CD8-positive, alpha-beta memory T cell (primary cell): Measurements from ENCODE around the gene TMEM255B. TPM values are rescaled to one million over a fixed set of nuclear protein-coding genes. Genes with fewer than 3 reads are reported as not detected.
"Not testable (repeated sequence)": the region's sequence is repeated elsewhere in the genome, so short reads cannot be mapped to it uniquely, and the experiment has no call there.

ENCODE experiments used
- CTCF ChIA-PET: fragments of 350-600 bp; sonication (Branson Sonifier 250); formaldehyde crosslinking; loops from one replicate; lab custom pipeline; 2021; ENCODE audit warnings: antibody characterized with exemption; lab: Charles Lee
- POLR2A ChIA-PET: fragments of 350-600 bp; sonication (Branson Sonifier 250); formaldehyde crosslinking; loops from one replicate; lab custom pipeline; 2021; ENCODE audit warnings: antibody characterized with exemption; lab: Charles Lee
- DNase-seq, 5 donors: peaks; one replicate each; pipeline versions ENCODE4 v3.0.0 to v3.0.0-alpha.2; 2020 to 2022; ENCODE audit warnings: mixed read lengths in 1 of 5
- H3K27ac ChIP-seq: one replicate; pipeline ENCODE4 v1.7.0; 2013; ENCODE audit warnings: low read depth, mild to moderate bottlenecking, low read length, moderate library complexity
- H3K27me3 ChIP-seq: 2 replicates; pipeline ENCODE4 v1.7.0; 2013; ENCODE audit warnings: low read length, mild to moderate bottlenecking; ENCODE audit not compliant: insufficient read depth, poor library complexity, severe bottlenecking
- H3K36me3 ChIP-seq: 2 replicates; pipeline ENCODE4 v1.7.0; 2013; ENCODE audit warnings: mild to moderate bottlenecking, low read length, moderate library complexity; ENCODE audit not compliant: insufficient read depth
- H3K4me1 ChIP-seq: 2 replicates; pipeline ENCODE4 v1.7.0; 2013; ENCODE audit warnings: mild to moderate bottlenecking, low read length, moderate library complexity; ENCODE audit not compliant: insufficient read depth
- H3K4me3 ChIP-seq: 2 replicates; pipeline ENCODE4 v1.7.0; 2013; ENCODE audit warnings: mild to moderate bottlenecking, low read length
- H3K9me3 ChIP-seq: 2 replicates; pipeline ENCODE4 v1.7.0; 2013; ENCODE audit warnings: mild to moderate bottlenecking, low read length
- H3K27ac Mint-ChIP-seq, 8 donors: one replicate each; pipeline ENCODE4 v1.8.0; 2020 to 2021; ENCODE audit warnings: mixed read lengths in 8 of 8, mild to moderate bottlenecking in 6 of 8, inconsistent platforms in 3 of 8, moderate library complexity in 3 of 8
- H3K27me3 Mint-ChIP-seq, 2 donors: one replicate each; pipeline ENCODE4 v1.8.0; 2020 to 2021; ENCODE audit warnings: mixed read lengths in 2 of 2, mild to moderate bottlenecking in 1 of 2, moderate library complexity in 1 of 2
- H3K36me3 Mint-ChIP-seq, 3 donors: one replicate each; pipeline ENCODE4 v1.8.0; 2020 to 2021; ENCODE audit warnings: mixed read lengths in 3 of 3, inconsistent platforms in 1 of 3, mild to moderate bottlenecking in 1 of 3
- H3K4me1 Mint-ChIP-seq, 3 donors: one replicate each; pipeline ENCODE4 v1.8.0; 2020 to 2021; ENCODE audit warnings: mixed read lengths in 3 of 3, inconsistent platforms in 1 of 3, mild to moderate bottlenecking in 1 of 3
- H3K4me3 Mint-ChIP-seq, 7 donors: one replicate each; pipeline ENCODE4 v1.8.0; 2020 to 2021; ENCODE audit warnings: mixed read lengths in 7 of 7, mild to moderate bottlenecking in 6 of 7, moderate library complexity in 4 of 7, inconsistent platforms in 2 of 7
- H3K9me3 Mint-ChIP-seq, 5 donors: one replicate each; pipeline ENCODE4 v1.8.0; 2020 to 2022; ENCODE audit warnings: mixed read lengths in 5 of 5, mild to moderate bottlenecking in 3 of 5, moderate library complexity in 2 of 5, inconsistent platforms in 1 of 5
- polyA plus RNA-seq: library from polyadenylated mRNA; unstranded; fragments of 300-500 nt; fragmentation: Illumina TruSeq; gene quantifications from one replicate; pipeline ENCODE4 v1.2.3, GENCODE V29; 2021
- total RNA-seq, 2 experiments: library from RNA; stranded (reverse); gene quantifications; one replicate each; pipeline ENCODE4 v1.2.3, GENCODE V29; 2021

The TMEM255B gene
- total and polyA plus RNA-seq, 3 experiments from 2014 or later: 0.57 to 0.69 TPM; not detected in 1

DNA sequence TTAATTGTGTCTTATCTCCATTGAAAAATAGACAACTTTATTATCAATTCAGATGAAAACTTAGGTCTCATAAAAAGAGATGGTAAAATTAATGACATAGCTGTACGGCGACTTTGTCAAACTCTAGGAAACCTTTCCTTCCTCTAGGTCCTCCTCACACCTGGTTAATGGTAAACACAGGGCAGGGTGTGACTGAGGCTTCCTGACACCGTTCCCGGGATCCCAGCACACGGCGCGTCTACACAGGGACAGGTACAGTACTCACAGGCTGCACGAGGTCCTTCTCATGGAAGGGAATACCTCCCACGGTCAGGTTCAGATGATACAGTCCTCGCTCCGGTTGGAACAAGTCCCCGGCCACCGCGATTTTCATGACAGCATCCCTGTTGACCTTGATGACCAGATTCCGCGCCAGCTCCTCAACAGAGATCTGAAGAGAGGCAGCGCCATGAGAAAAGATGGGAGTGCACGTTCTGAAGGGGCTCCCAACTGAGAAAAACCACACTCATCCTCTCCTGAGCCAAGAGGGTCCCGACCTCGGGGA lies 69.3 kb downstream of the TMEM255B start:
- Histone ChIP-seq H3K27ac (no peak overlapping the region), H3K27me3 (no peaks in the 10 kb centered on the region), H3K36me3 (no peaks in the 10 kb centered on the region), H3K9me3 (no peaks in the 10 kb centered on the region), H3K4me3 (no peak overlapping the region), H3K4me1 (no peaks in the 10 kb centered on the region)
- Mint-ChIP-seq H3K4me3 (no peak overlapping the region), H3K27me3 (no peaks in the 10 kb centered on the region), H3K9me3 (no peaks in the 10 kb centered on the region), H3K36me3 (peaks cover 0 to 3% (median 1%) of the 10 kb centered on the region in 3 donors), H3K4me1 (no peaks in the 10 kb centered on the region), H3K27ac (no peak overlapping the region)
- ChIA-PET CTCF (no interaction called here), POLR2A (no interaction called here)
- DNase-seq: no peak

DNA sequence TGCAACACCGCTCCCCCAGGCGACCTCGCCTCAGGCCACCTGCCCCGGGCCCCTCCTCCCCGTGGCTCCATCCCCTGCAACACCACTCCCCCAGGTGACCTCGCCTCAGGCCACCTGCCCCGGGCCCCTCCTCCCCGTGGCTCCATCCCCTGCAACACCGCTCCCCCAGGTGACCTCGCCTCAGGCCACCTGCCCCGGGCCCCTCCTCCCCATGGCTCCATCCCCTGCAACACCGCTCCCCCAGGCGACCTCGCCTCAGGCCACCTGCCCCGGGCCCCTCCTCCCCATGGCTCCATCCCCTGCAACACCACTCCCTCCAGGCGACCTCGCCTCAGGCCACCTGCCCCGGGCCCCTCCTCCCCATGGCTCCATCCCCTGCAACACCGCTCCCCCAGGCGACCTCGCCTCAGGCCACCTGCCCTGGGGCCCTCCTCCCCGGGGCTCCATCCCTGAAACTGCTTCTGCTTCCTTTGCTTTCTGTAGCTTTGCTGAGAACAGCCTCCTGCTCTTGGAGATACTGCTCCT lies 71.5 kb downstream of the TMEM255B start:
- not testable (repeated sequence) for H3K9me3 ChIP-seq

GRCh38 chr13:113831061-113831460 lies 72.0 kb downstream of the TMEM255B start:
- Histone ChIP-seq H3K4me3 (no peak overlapping the region), H3K27ac (no peak overlapping the region), H3K4me1 (no peaks in the 10 kb centered on the region), H3K27me3 (no peaks in the 10 kb centered on the region), H3K36me3 (no peaks in the 10 kb centered on the region), H3K9me3 (no peaks in the 10 kb centered on the region)
- Mint-ChIP-seq H3K27me3 (peaks cover 0 to 2% of the 10 kb centered on the region in 2 donors), H3K36me3 (peaks cover 0 to 2% (median 0%) of the 10 kb centered on the region in 3 donors), H3K4me1 (no peaks in the 10 kb centered on the region), H3K4me3 (no peak overlapping the region), H3K9me3 (no peaks in the 10 kb centered on the region), H3K27ac (no peak overlapping the region)
- DNase-seq: no peak
- ChIA-PET CTCF (no interaction called here), POLR2A (no interaction called here)

More for the DNA sequence above, 71.5 kb downstream of the TMEM255B start:
- H3K4me1 ChIP-seq, H3K27me3 ChIP-seq, H3K27ac ChIP-seq, H3K9me3 Mint-ChIP-seq, H3K27ac Mint-ChIP-seq, H3K4me3 ChIP-seq, H3K27me3 Mint-ChIP-seq, DNase-seq, H3K36me3 Mint-ChIP-seq, H3K4me3 Mint-ChIP-seq, H3K36me3 ChIP-seq, POLR2A ChIA-PET, H3K4me1 Mint-ChIP-seq, CTCF ChIA-PET: not testable (repeated sequence)

GRCh38 chr13:113832205-113832604 lies 73.2 kb downstream of the TMEM255B start:
- H3K9me3 Mint-ChIP-seq: no peaks in the 10 kb centered on the region
- H3K4me1 Mint-ChIP-seq: no peaks in the 10 kb centered on the region
- Histone ChIP-seq H3K9me3 (no peaks in the 10 kb centered on the region), H3K4me3 (no peak overlapping the region), H3K4me1 (no peaks in the 10 kb centered on the region), H3K27ac (no peak overlapping the region), H3K27me3 (no peaks in the 10 kb centered on the region), H3K36me3 (no peaks in the 10 kb centered on the region)
- no peak overlapping the region for H3K27ac Mint-ChIP-seq
- H3K27me3 Mint-ChIP-seq: peaks cover 0 to 4% of the 10 kb centered on the region in 2 donors
- peaks cover 0 to 2% (median under 1%) of the 10 kb centered on the region in 3 donors for H3K36me3 Mint-ChIP-seq
- ChIA-PET POLR2A (no interaction called here), CTCF (no interaction called here)
- no peak for DNase-seq
- H3K4me3 Mint-ChIP-seq: no peak overlapping the region

DNA sequence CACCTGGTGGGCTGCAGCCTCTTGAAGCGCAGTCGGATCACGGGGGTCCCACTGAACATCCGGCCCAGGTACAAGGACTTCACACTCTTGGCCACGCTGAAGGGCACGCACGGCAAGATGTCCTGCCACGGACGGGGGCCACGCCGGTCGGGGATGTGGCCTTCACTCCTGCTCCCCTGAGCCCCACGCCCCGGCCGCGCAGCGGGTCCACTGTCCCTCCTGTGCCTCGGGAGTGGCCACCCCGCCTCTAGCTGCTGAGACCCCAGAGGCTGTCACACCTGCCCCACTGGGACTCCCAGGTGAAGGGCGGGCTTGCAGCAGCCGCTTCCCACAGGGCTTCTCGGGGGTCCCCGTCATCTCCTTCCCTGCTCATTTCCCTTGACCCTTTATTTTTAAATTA lies 73.6 kb downstream of the TMEM255B start:
- POLR2A ChIA-PET: no interaction called here
- H3K4me3 ChIP-seq: no peak overlapping the region
- H3K36me3 Mint-ChIP-seq: peaks cover 0 to 2% (median 1%) of the 10 kb centered on the region in 3 donors
- H3K4me1 Mint-ChIP-seq: no peaks in the 10 kb centered on the region
- no peak overlapping the region for H3K27ac Mint-ChIP-seq
- H3K27ac ChIP-seq: no peak overlapping the region
- no peak overlapping the region for H3K4me3 Mint-ChIP-seq
- no peaks in the 10 kb centered on the region for H3K9me3 ChIP-seq
- peaks cover 0 to 4% of the 10 kb centered on the region in 2 donors for H3K27me3 Mint-ChIP-seq
- H3K27me3 ChIP-seq: no peaks in the 10 kb centered on the region
- no peaks in the 10 kb centered on the region for H3K9me3 Mint-ChIP-seq
- no peaks in the 10 kb centered on the region for H3K36me3 ChIP-seq
- CTCF ChIA-PET: no interaction called here
- no peaks in the 10 kb centered on the region for H3K4me1 ChIP-seq
- DNase-seq: no peak

DNA sequence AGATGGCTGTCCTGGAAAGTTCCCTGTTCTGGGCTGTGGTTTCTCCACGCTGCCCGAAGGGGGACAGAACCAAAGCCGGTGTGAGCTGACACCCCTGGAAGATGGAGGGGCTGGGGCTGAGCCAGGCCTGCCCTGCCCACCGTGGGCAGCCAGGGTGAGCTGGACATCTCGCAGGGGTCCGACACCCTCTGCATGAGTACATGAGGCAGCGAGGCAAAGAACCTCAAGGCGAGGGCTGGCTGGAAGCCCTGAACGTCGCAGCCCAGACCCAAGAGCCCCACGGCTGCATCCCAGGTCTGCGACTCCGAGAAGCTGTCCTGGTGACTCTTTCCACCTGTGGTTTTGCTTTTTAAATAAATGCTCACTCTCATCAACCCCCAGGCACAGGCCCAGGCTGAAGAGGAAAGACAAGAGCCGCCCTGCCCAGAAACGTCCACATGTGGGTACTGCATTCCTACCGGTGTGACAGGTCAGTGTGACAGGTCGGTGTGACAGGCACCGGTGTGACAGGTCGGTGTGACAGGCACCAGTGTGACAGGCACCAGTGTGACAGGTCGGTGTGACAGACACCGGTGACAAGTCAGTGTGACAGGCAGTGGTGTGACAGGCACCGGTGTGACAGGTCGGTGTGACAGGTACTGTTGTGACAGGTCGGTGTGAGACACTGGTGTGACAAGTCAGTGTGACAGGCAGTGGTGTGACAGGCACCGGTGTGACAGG lies 74.2 kb downstream of the TMEM255B start:
- CTCF ChIA-PET: no interaction called here
- no peak for DNase-seq
- Histone ChIP-seq H3K4me1 (no peaks in the 10 kb centered on the region), H3K27me3 (no peaks in the 10 kb centered on the region), H3K27ac (no peak overlapping the region), H3K36me3 (no peaks in the 10 kb centered on the region), H3K4me3 (no peak overlapping the region), H3K9me3 (no peaks in the 10 kb centered on the region)
- Mint-ChIP-seq H3K27ac (peak overlapping the region in 1 of 8 donors; percentile 24), H3K27me3 (peaks cover 0 to 4% of the 10 kb centered on the region in 2 donors), H3K9me3 (no peaks in the 10 kb centered on the region), H3K4me3 (no peak overlapping the region), H3K36me3 (peaks cover 0 to 2% (median 1%) of the 10 kb centered on the region in 3 donors), H3K4me1 (no peaks in the 10 kb centered on the region)
- POLR2A ChIA-PET: no interaction called here

DNA sequence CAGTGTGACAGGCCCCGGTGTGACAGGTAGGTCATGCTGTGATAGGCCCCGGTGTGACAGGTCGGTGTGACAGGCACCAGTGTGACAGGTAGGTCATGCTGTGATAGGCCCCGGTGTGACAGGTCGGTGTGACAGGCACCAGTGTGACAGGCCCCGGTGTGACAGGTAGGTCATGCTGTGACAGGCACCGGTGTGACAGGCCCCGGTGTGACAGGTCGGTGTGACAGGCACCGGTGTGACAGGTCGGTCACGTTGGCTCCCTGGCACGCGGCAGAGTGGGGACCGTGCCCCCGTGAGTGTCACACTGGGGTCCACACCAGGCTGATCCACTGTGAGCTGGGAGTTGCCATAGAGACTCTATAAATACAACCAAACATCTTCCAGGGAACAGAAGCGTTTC lies 75.0 kb downstream of the TMEM255B start:
- DNase-seq, H3K4me1 Mint-ChIP-seq, H3K27me3 Mint-ChIP-seq, H3K4me3 Mint-ChIP-seq, H3K4me3 ChIP-seq, H3K9me3 Mint-ChIP-seq, H3K36me3 Mint-ChIP-seq, H3K27me3 ChIP-seq, POLR2A ChIA-PET, H3K9me3 ChIP-seq, CTCF ChIA-PET, H3K36me3 ChIP-seq, H3K27ac ChIP-seq, H3K4me1 ChIP-seq, H3K27ac Mint-ChIP-seq: not testable (repeated sequence)

GRCh38 chr13:113834496-113835200 lies 75.6 kb downstream of the TMEM255B start:
- POLR2A ChIA-PET: no interaction called here
- Mint-ChIP-seq H3K4me1 (no peaks in the 10 kb centered on the region), H3K27me3 (peaks cover 0 to 4% of the 10 kb centered on the region in 2 donors)

More at GRCh38 chr13:113834496-113835200, 75.6 kb downstream of the TMEM255B start:
- Mint-ChIP-seq H3K4me3 (no peak overlapping the region), H3K27ac (no peak overlapping the region), H3K9me3 (no peaks in the 10 kb centered on the region), H3K36me3 (peaks cover 0 to 2% (median 1%) of the 10 kb centered on the region in 3 donors)
- Histone ChIP-seq H3K36me3 (no peaks in the 10 kb centered on the region), H3K9me3 (no peaks in the 10 kb centered on the region), H3K4me3 (no peak overlapping the region), H3K27ac (no peak overlapping the region), H3K27me3 (no peaks in the 10 kb centered on the region), H3K4me1 (no peaks in the 10 kb centered on the region)
- CTCF ChIA-PET: no interaction called here
- no peak for DNase-seq
